Left cardiac atrium (tissue), 4 donors: ENCODE measurements around the gene MAFF. TPM values are rescaled to one million over a fixed set of nuclear protein-coding genes. Genes with fewer than 3 reads are reported as not detected.

Experiments
- ATAC-seq, 2 donors: fragments of 200-7000 bp; cut with Tn5 transposase; one replicate each; pipeline ENCODE4 v1.9.1; 2020; ENCODE audit warnings: mild to moderate bottlenecking in 2 of 2, moderate library complexity in 2 of 2
- DNase-seq: peaks from one replicate; pipeline ENCODE4 v3.0.0-alpha.2; 2020
- intact Hi-C, 2 donors: fragments of 100-400 bp; cut with DNase I; formaldehyde crosslinking; loops; one replicate each; pipeline versions ENCODE4 v1.14.1 to v1.15.1; 2022 to 2023
- total RNA-seq, 2 donors: library from RNA; stranded (reverse); fragmentation: NEBNext Ultra II Directional; extraction: Animal tissue kit (Norgen Biotek cat#: 25700); gene quantifications; one replicate each; pipeline ENCODE4 v1.2.1, GENCODE V29; 2021
- donor health status: DM: no; HTN: yes; CAD: no.
- donor health status: DM: no; HTN: yes; CAD: no; lungs with severe emphysema.
- donor health status: DM: yes; HTN: yes; CAD: no.
- donor health status: Dilated cardiomyopathy.

The MAFF gene
- total RNA-seq, 2 donors from 2014 or later: 9.4 to 27.8 TPM

DNA sequence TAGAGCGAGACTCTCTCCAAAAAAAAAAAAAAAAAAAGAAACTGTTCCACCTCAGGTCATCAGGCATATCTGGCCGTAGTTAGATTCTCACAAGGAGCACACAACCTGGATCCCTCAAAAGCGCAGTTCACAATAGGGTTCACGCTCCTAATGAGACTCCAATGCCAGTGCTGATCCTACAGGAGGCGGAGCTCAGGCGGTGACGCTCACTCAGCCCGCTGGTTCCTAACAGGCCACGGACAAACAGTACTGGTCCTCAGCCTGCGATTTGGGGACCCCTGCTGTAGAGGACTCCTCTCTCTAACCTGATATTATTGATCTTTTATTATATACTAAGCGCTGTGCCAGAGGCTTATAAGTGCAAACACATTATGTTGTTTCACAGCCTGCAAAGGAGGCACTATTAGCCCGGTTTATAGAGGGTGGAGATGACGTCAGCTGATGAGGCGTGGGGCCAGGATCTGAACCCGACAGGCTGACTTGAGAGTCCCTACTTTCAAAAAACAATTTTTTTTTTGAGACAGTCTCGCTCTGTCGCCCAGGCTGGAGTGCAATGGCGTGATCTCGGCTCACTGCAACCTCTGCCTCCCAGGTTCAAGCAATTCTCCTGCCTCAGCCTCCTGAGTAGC lies 4.9 kb upstream of the MAFF start:
- peak; percentile 52 for DNase-seq
- ATAC-seq: no peak
- intact Hi-C loops: no loop called here

DNA sequence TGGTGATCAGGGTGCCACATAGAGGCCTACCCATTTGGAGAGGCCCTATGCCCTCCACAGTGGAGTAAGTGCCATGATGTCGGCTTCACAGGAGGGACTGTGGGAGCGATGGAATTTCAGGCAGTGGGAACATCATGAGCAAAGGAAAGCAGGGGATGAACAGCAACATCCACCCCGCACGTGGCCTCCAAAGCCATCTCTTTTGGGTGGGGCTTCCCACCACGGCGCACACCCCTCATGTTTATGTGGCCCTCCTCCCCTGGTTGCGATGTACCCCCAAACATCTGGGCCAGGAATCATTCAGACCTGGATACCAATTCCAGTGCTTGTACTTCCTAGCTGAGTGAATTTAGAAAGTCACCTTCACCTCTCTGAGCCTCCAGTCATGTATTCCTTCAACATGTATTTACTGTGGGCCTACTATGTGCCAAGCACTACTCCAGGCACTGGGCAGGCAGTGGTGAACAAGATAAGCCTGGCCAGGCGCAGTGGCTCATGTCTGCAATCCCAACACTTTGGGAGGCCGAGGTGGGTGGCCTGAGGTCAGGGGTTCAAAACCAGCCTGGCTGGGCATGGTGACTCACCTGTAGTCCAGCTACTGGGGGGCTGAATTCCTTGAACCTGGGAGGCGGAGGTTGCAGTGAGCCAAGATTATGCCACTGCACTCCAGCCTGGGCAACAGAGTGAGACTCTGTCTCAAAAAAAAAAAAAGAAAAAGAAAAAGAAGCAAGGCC lies 1.8 kb upstream of the MAFF start:
- no peak for DNase-seq
- intact Hi-C loops: loop anchor here in 1 of 2 donors (10.0 kb wide), 1 partner anchor 85 kb away; the partner anchor contains the start of gene BAIAP2L2
- ATAC-seq: no peak

GRCh38 chr22:38201371-38201710 lies 453 bp upstream of the MAFF start:
- intact Hi-C loops: loop anchor here in 1 of 2 donors (10.0 kb wide), 1 partner anchor 87 kb away; the partner anchor contains the start of gene BAIAP2L2
- DNase-seq: peak; percentile 33
- no peak for ATAC-seq

DNA sequence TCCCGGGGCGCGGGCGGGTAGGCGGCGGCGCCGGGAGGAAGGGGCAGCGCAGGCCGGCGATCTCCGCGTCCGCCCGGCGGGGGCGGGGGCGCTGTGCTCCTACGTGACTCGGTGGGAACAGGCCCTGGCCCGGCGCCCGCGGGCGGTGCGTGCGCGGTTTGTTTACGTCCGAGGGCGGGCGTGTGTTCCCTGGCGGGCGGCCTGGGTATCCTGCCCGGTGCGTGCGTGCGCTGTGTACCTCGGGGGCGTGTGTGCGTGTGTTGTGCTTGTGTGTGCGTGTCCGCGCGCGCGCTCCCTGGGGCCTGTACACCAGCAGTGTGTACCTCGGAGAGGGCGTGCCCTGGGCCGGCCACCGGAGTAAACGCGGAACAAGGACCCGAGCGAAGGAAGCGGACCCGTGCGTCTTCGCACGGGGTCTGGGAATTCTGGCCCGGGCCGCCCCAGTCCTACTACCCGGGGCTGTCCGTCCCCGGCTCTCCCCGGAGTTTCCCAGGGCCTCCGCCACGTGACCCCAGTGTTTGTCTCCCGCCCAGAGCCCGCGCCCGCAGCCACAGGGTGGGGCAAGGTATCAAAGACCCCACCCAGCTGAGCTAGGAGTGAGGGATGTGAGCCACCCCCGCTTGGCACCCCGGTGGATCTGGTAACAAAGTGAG lies 769 bp downstream of the MAFF start:
- intact Hi-C loops: loop anchor here in 1 of 2 donors (10.0 kb wide), 1 partner anchor 88 kb away; the partner anchor contains the start of gene BAIAP2L2
- peak; percentile 62 to 70 for ATAC-seq
- peak; percentile 92 for DNase-seq

DNA sequence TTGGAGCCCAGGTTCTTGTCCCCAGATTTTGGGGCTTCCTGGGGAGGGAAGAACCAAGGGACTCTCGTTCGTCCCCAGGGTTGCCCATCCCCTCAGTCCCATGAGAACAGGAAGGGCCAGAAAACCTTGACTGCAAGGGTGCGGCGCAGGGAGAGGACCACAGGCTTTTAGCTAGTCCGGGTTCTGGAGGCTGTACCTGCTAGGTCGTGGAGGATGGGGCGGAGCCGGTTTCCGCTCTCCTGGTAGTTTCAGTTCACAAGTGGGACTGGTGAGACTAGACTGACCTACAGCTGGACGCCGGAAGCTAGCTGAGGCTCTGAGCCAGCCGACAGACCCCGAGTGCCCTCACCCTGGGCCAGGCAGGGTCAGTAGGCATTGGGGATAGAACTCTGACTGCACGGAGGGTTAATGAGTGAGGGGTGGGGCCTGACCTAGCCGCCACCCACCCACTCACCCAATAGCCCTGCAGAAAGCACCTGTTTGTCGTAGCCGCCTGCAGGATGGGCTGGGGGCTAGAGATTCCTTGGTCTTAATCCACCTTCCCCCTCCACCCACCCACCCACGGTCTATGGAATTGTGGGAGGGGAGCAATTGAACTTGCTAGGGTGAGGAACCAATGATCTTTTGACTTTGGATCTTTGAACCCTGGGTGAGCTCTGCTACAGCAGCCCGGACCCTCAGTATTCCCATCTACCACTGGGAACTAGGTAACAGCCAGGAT lies 1.5 kb downstream of the MAFF start:
- intact Hi-C loops: loop anchor here in 1 of 2 donors (10.0 kb wide), 1 partner anchor 88 kb away; the partner anchor contains the start of gene BAIAP2L2
- ATAC-seq (peak in 1 of 2 donors; percentile 2), DNase-seq (peak; percentile 54)

DNA sequence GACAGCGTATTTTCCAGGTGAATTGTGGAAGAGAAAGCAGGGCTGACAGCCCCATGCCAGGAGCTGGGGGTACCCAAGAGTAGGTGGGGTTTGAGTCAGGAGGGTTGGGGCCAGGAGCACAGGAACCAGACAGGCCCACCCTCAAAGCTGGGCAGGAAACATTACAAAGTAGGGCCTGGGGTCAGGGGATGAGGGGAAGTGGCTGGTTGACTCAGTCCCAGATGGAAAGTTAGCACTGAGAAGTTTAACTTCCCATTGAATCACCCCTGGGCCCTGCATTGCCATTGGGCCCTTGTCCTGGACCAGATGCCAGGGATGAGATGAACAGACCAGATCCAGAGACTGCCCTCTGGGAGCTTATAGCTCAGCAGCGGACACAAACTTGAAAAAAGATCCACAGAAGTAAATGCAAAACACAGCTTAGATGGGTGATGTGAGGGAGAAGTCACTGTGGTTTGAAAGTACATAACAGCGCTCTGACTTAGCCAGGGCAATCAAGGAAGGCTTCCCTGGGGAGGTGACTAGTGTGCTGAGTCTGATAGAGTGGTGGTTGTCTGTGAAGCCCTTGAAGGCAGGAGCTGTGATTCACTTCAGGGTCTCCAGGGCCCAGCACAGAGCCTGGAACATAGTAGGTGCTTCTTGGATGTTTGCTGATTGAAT lies 2.2 kb downstream of the MAFF start:
- ATAC-seq (no peak), DNase-seq (no peak)
- intact Hi-C loops: loop anchor here in 1 of 2 donors (10.0 kb wide), 1 partner anchor 89 kb away; the partner anchor contains the start of gene BAIAP2L2

- ATAC-seq (no peak), DNase-seq (no peak)
- intact Hi-C loops: loop anchor here in 1 of 2 donors (10.0 kb wide), 1 partner anchor 90 kb away; the partner anchor contains the start of gene BAIAP2L2
Observed at GRCh38 chr22:38204784-38205183, 3.0 kb downstream of the MAFF start.

- intact Hi-C loops: loop anchor here in 1 of 2 donors (10.0 kb wide), 1 partner anchor 91 kb away; the partner anchor contains the start of gene BAIAP2L2
Observed at GRCh38 chr22:38205261-38206128, 3.7 kb downstream of the MAFF start.

GRCh38 chr22:38207898-38208432 lies 6.2 kb downstream of the MAFF start:
- ATAC-seq: no peak
- intact Hi-C loops: loop anchor here in 1 of 2 donors (10.0 kb wide), 1 partner anchor 93 kb away; the partner anchor contains the start of gene BAIAP2L2

More at GRCh38 chr22:38205261-38206128, 3.7 kb downstream of the MAFF start:
- DNase-seq (peak; percentile 87), ATAC-seq (peak; percentile 27 to 39)

DNA sequence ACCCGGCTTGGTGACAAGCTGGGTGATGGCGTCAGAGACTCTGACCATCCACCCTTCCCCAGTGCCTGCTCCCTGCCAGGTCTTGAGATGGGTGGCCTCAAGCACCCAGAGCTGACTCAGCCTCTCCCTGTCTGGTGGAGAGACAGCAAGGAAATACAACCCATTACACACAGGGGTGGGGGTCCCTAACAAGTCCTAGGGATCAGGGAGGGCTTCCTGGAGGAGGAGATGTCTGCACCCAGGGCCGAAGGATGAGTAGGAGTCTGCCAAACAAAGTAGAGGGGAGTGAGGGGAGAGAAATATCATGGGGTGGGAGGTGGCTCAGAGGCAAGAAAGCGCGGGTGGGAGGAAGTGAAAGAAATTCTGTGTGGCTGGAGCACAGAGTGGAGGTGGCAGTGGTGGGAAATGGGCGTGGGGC lies 6.8 kb downstream of the MAFF start:
- DNase-seq: no peak
- intact Hi-C loops: loop anchor here in 1 of 2 donors (10.0 kb wide), 1 partner anchor 94 kb away; the partner anchor contains the start of gene BAIAP2L2

More at GRCh38 chr22:38207898-38208432, 6.2 kb downstream of the MAFF start:
- no peak for DNase-seq

GRCh38 chr22:38211556-38211955 lies 9.8 kb downstream of the MAFF start:
- DNase-seq (no peak), ATAC-seq (no peak)
- intact Hi-C loops: no loop called here

More for the DNA sequence above, 6.8 kb downstream of the MAFF start:
- no peak for ATAC-seq

- no peak for DNase-seq
- no peak for ATAC-seq
- intact Hi-C loops: no loop called here
Observed at GRCh38 chr22:38212442-38212841, 10.6 kb downstream of the MAFF start.

DNA sequence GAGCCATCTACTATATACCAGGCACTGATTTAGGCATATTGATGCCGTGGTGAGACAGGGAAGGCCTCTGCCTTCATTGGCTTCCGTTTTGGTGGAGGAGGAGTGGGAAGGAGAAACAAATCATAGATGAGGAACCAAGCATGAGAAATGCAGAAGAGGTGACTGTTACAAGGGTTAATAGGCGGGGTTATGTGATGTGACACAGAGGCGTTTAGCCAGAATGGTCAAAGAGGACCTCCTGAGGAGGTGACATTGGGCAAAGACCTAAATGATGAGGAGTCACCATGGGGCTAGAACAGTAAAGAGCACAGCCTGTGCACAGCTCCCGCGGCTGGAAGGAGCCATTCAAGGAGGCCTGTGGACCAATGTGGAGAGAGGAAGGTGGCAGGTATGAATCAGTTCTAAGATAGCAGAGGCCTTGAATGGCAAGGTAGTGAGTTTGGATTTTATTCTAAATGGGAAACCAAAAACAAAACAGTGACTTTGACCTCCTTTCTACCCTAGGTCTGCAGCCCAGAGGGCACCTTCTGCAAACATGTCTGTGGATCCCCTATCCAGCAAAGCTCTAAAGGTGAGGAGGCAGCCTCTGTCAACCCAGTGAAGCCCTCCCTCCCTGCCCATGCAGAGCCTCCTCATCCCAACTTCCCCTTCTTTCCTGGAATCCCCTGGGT lies 11.7 kb downstream of the MAFF start:
- ATAC-seq (no peak), DNase-seq (no peak)
- intact Hi-C loops: no loop called here

DNA sequence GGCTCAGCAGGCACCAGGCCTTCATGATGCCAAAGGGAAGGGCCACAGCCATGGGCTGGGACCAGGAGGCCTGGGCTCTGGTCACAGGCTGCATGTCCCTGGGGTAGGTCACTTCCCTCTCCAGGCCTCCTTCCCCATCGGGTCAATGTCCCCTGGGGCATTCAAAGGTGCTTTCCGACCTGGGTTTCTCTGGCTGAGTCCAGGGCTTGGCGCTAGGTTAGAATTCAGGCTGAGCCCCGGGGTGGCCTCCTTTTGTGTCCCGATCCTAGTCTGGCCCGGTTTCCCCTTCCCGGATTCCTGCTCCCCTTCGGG lies 12.2 kb downstream of the MAFF start:
- DNase-seq (peak; percentile 34), ATAC-seq (no peak)

GRCh38 chr22:38214302-38215056 lies 12.7 kb downstream of the MAFF start:
- DNase-seq: peak; percentile 81
- intact Hi-C loops: no loop called here

More for the DNA sequence above, 12.2 kb downstream of the MAFF start:
- intact Hi-C loops: no loop called here

More at GRCh38 chr22:38214302-38215056, 12.7 kb downstream of the MAFF start:
- ATAC-seq: peak; percentile 53 to 66
